Tibial nerve (tissue), 3 donors: Measurements from ENCODE around the gene RAPGEF2.

Source experiments
- CTCF ChIP-seq, 5 experiments: fragments of 200-600 bp in 3 of 5; fragments of 450-650 bp in 2 of 5; sonication (generic) in 3 of 5; IDR thresholded peaks; one replicate each; pipeline ENCODE4 v1.5.1; 2016 to 2019; ENCODE audit warnings: antibody characterized with exemption in 5 of 5, mild to moderate bottlenecking in 3 of 5, moderate library complexity in 2 of 5
- POLR2A ChIP-seq, 2 donors: fragments of 450-650 bp; IDR thresholded peaks; one replicate each; pipeline ENCODE4 v1.6.1; 2017; ENCODE audit warnings: antibody characterized with exemption in 2 of 2, mild to moderate bottlenecking in 2 of 2, moderate library complexity in 2 of 2

- no peak for TF ChIP-seq POLR2A (IDR thresholded peaks at IDR 0.05)
- peak in 1 of 5 experiments; percentile 20 for TF ChIP-seq CTCF (IDR thresholded peaks at IDR 0.05)
Measured at GRCh38 chr4:159227984-159228383, 125.1 kb downstream of the RAPGEF2 start.
